H1 (cell line): ENCODE measurements around the gene KCNIP3. TPM values are rescaled to one million over a fixed set of nuclear protein-coding genes. Genes with fewer than 3 reads are reported as not detected.

Experiments used
- CTCF ChIA-PET: fragments of 300-600 bp; sonication (Branson Sonifier 250); formaldehyde crosslinking; loops from one replicate; lab custom pipeline; 2021; ENCODE audit not compliant: partially characterized antibody; lab: Charles Lee
- POLR2A ChIA-PET: fragments of 300-600 bp; sonication (Branson Sonifier 250); formaldehyde crosslinking; loops from one replicate; lab custom pipeline; 2021; ENCODE audit warnings: inconsistent platforms; ENCODE audit not compliant: partially characterized antibody; lab: Charles Lee
- DNase-seq, 2 experiments: peaks; one replicate each; pipeline versions ENCODE4 v3.0.0 to v3.0.0-alpha.2; 2010 to 2022; ENCODE audit warnings: low spot score in 2 of 2, low read depth in 1 of 2, mixed read lengths in 1 of 2
- FAIRE-seq: peaks from 2 replicates; lab custom pipeline; 2011; peaks lifted over from hg19 to GRCh38; lab: Jason Lieb, UNC
- H2AFZ ChIP-seq: 2 replicates; pipeline ENCODE4 v1.8.1; 2012; ENCODE audit warnings: low read length, inconsistent platforms
- H2AK5ac ChIP-seq: 2 replicates; pipeline ENCODE4 v1.6.1; 2013; ENCODE audit warnings: low read depth, low read length
- H2BK120ac ChIP-seq: replicated peaks from 2 replicates; pipeline ENCODE3; 2013; ENCODE audit warnings: low read depth, low read length, inconsistent platforms
- H2BK12ac ChIP-seq: 2 replicates; pipeline ENCODE4 v1.6.1; 2013; ENCODE audit warnings: low read depth, low read length
- H2BK15ac ChIP-seq: 2 replicates; pipeline ENCODE4 v1.6.1; 2013; ENCODE audit warnings: low read length
- H2BK20ac ChIP-seq: 2 replicates; pipeline ENCODE4 v1.6.1; 2013; ENCODE audit warnings: low read length
- H2BK5ac ChIP-seq: 2 replicates; pipeline ENCODE4 v1.6.1; 2013; ENCODE audit warnings: low read depth, low read length
- H3K14ac ChIP-seq: 2 replicates; pipeline ENCODE4 v1.6.1; 2013; ENCODE audit warnings: inconsistent platforms; ENCODE audit not compliant: insufficient read length
- H3K18ac ChIP-seq: 2 replicates; pipeline ENCODE4 v1.6.1; 2013; ENCODE audit warnings: low read length; ENCODE audit errors: extremely low read depth
- H3K23ac ChIP-seq: 2 replicates; pipeline ENCODE4 v1.6.1; 2013; ENCODE audit warnings: inconsistent platforms; ENCODE audit not compliant: insufficient read length
- H3K23me2 ChIP-seq: 2 replicates; pipeline ENCODE4 v1.6.1; 2013; ENCODE audit warnings: low read depth, low read length
- H3K27ac ChIP-seq: 2 replicates; pipeline ENCODE4 v1.6.1; 2011; ENCODE audit warnings: low read depth, low read length, inconsistent platforms
- H3K27me3 ChIP-seq, 4 experiments: replicated peaks in 1 of 4; 1 replicate in 1 of 4; 2 replicates in 3 of 4; pipeline versions ENCODE4 v1.6.1 to v1.8.1; 2011 to 2013; ENCODE audit warnings: low read length in 3 of 4, mild to moderate bottlenecking in 3 of 4, inconsistent platforms in 2 of 4, mixed read lengths in 2 of 4, moderate library complexity in 1 of 4; ENCODE audit not compliant: control insufficient read depth in 3 of 4, insufficient read depth in 3 of 4; ENCODE audit errors: extremely low read depth in 1 of 4
- H3K36me3 ChIP-seq, 4 experiments: 2 replicates each; pipeline versions ENCODE4 v1.6.1 to v1.8.1; 2011 to 2013; ENCODE audit warnings: mild to moderate bottlenecking in 4 of 4, low read length in 3 of 4, moderate library complexity in 2 of 4, control low read depth in 1 of 4, inconsistent platforms in 1 of 4; ENCODE audit not compliant: insufficient read depth in 4 of 4, control insufficient read depth in 2 of 4
- H3K4ac ChIP-seq: replicated peaks from 2 replicates; pipeline ENCODE3; 2013; ENCODE audit warnings: low read length, low read depth, mixed read lengths, inconsistent platforms; ENCODE audit not compliant: insufficient read length
- H3K4me1 ChIP-seq, 4 experiments: replicated peaks in 1 of 4; 1 replicate in 1 of 4; 2 replicates in 3 of 4; pipeline versions ENCODE4 v1.6.1 to v1.8.1; 2011 to 2013; ENCODE audit warnings: low read length in 3 of 4, inconsistent platforms in 2 of 4, mixed read lengths in 1 of 4; ENCODE audit not compliant: insufficient read depth in 4 of 4, control insufficient read depth in 3 of 4
- H3K4me2 ChIP-seq, 2 experiments: 2 replicates each; pipeline versions ENCODE4 v1.6.1 to v1.8.1; 2011 to 2013; ENCODE audit warnings: low read depth in 2 of 2, low read length in 2 of 2, control low read depth in 1 of 2, inconsistent platforms in 1 of 2, mild to moderate bottlenecking in 1 of 2; ENCODE audit not compliant: insufficient read depth in 1 of 2
- H3K4me3 ChIP-seq, 4 experiments: fragments of 200-600, 300-600 bp in 1 of 4; sonication (generic), shearing (Covaris generic), sonication (Bioruptor Twin) in 1 of 4; 2 replicates each; pipeline versions ENCODE4 v1.5.1 to v1.8.1; 2011 to 2016; ENCODE audit warnings: low read length in 4 of 4, low read depth in 3 of 4, control low read depth in 2 of 4, inconsistent platforms in 2 of 4, mild to moderate bottlenecking in 2 of 4, mixed read lengths in 1 of 4, moderate library complexity in 1 of 4; ENCODE audit not compliant: insufficient read depth in 2 of 4; ENCODE audit errors: extremely low read depth in 1 of 4
- H3K56ac ChIP-seq: replicated peaks from 2 replicates; pipeline ENCODE3; 2013; ENCODE audit warnings: low read depth, mild to moderate bottlenecking, mixed read lengths, low read length, inconsistent platforms; ENCODE audit not compliant: insufficient read length
- H3K79me1 ChIP-seq: 2 replicates; pipeline ENCODE4 v1.6.1; 2013; ENCODE audit warnings: low read depth, low read length, control low read depth
- H3K79me2 ChIP-seq, 2 experiments: 2 replicates each; pipeline versions ENCODE4 v1.6.1 to v1.8.1; 2012 to 2013; ENCODE audit warnings: low read length in 2 of 2, mild to moderate bottlenecking in 2 of 2, inconsistent platforms in 1 of 2; ENCODE audit not compliant: insufficient read depth in 2 of 2, control insufficient read depth in 1 of 2
- H3K9ac ChIP-seq, 4 experiments: replicated peaks in 1 of 4; 1 replicate in 1 of 4; 2 replicates in 3 of 4; pipeline versions ENCODE4 v1.6.1 to v1.8.1; 2011 to 2013; ENCODE audit warnings: low read depth in 3 of 4, low read length in 3 of 4, control low read depth in 2 of 4, mild to moderate bottlenecking in 2 of 4, moderate library complexity in 2 of 4, inconsistent platforms in 1 of 4; ENCODE audit errors: extremely low read depth in 1 of 4
- H3K9me3 ChIP-seq, 2 experiments: 2 replicates each; pipeline versions ENCODE4 v1.6.1 to v1.8.1; 2012 to 2013; ENCODE audit warnings: mild to moderate bottlenecking in 2 of 2, moderate library complexity in 2 of 2, control low read depth in 1 of 2, inconsistent platforms in 1 of 2, low read depth in 1 of 2, low read length in 1 of 2, mixed read lengths in 1 of 2; ENCODE audit not compliant: insufficient read depth in 2 of 2
- H4K20me1 ChIP-seq, 2 experiments: replicated peaks in 1 of 2; 2 replicates each; pipeline versions ENCODE3 to v1.8.1; 2011 to 2013; ENCODE audit warnings: inconsistent platforms in 2 of 2, low read length in 2 of 2, mild to moderate bottlenecking in 1 of 2; ENCODE audit not compliant: insufficient read depth in 2 of 2, control insufficient read depth in 1 of 2
- H4K5ac ChIP-seq: 2 replicates; pipeline ENCODE4 v1.6.1; 2013; ENCODE audit warnings: low read length, low read depth, mixed read lengths, inconsistent platforms; ENCODE audit not compliant: insufficient read length
- H4K8ac ChIP-seq: 2 replicates; pipeline ENCODE4 v1.8.0; 2013; ENCODE audit warnings: mild to moderate bottlenecking, moderate library complexity, low read length, inconsistent platforms; ENCODE audit not compliant: insufficient read depth; ENCODE audit errors: extremely low read depth
- H4K91ac ChIP-seq: replicated peaks from 2 replicates; pipeline ENCODE3; 2013; ENCODE audit warnings: low read length, mixed read lengths, inconsistent platforms; ENCODE audit not compliant: insufficient read length
- CBX8 ChIP-seq: fragments of 300-800, 300-1000 bp; sonication (generic); IDR thresholded peaks from 2 replicates; pipeline ENCODE4 v1.7.1; 2016; ENCODE audit warnings: low read depth, low read length, borderline replicate concordance
- HDAC6 ChIP-seq: IDR thresholded peaks from one replicate; pipeline ENCODE4 v1.7.1; 2012; ENCODE audit warnings: low read depth, mild to moderate bottlenecking, inconsistent platforms, low read length, moderate library complexity
- KDM5A ChIP-seq: fragments of 200-600 bp; IDR thresholded peaks from 2 replicates; pipeline ENCODE4 v1.7.1; 2012; ENCODE audit warnings: mild to moderate bottlenecking, low read length, inconsistent platforms, mixed read lengths
- NRF1 ChIP-seq: IDR thresholded peaks from 2 replicates; pipeline ENCODE4 v1.6.1; 2011; ENCODE audit warnings: mild to moderate bottlenecking, low read depth, low read length, improper control_type of control experiment
- RAD21 ChIP-seq, 2 experiments: IDR thresholded peaks in 1 of 2; conservative IDR thresholded peaks in 1 of 2; 2 replicates each; pipeline ENCODE4 v1.6.1; 2011; ENCODE audit warnings: low read depth in 2 of 2, low read length in 2 of 2, improper control_type of control experiment in 1 of 2, inconsistent platforms in 1 of 2, mild to moderate bottlenecking in 1 of 2, moderate library complexity in 1 of 2
- SRF ChIP-seq: IDR thresholded peaks from 2 replicates; pipeline ENCODE4 v1.6.1; 2011; ENCODE audit warnings: mild to moderate bottlenecking, low read depth, low read length, moderate library complexity
- TCF12 ChIP-seq: IDR thresholded peaks from 2 replicates; pipeline ENCODE4 v1.6.1; 2011; ENCODE audit warnings: low read depth, mild to moderate bottlenecking, low read length
- USF2 ChIP-seq: IDR thresholded peaks from 2 replicates; pipeline ENCODE4 v1.6.1; 2011; ENCODE audit warnings: low read length, improper control_type of control experiment
- WGBS, 2 experiments: shearing (Covaris generic) in 1 of 2; methylation state at CpG; one replicate each; pipeline versions ENCODE4 v1.1.6 to v1.1.7; 2013 to 2015; ENCODE audit warnings: low lambda C conversion rate in 2 of 2, mixed read lengths in 2 of 2, inconsistent platforms in 1 of 2, low coverage in 1 of 2, missing lambda C conversion rate in 1 of 2; ENCODE audit not compliant: insufficient replicate concordance in 2 of 2, insufficient coverage in 1 of 2, insufficient read length in 1 of 2; ENCODE audit errors: extremely low coverage in 1 of 2, missing lambda C conversion rate in 1 of 2; 5-methylcytosine and 5-hydroxymethylcytosine counted together
- polyA plus RNA-seq, 7 experiments: library from polyadenylated mRNA; depleted of rRNA in 3 of 7; stranded (reverse) in 5 of 7; unstranded in 2 of 7; fragments of >200 nt in 5 of 7; fragments of 200-250 nt in 2 of 7; gene quantifications; 1 replicate in 5 of 7; 2 replicates in 1 of 7; 4 replicates in 1 of 7; pipeline versions ENCODE4 v1.2.1 to v1.2.3, GENCODE V29; 2011 to 2013; ENCODE audit warnings: missing spikeins in 2 of 7, mixed read lengths in 2 of 7
- total RNA-seq: library from RNA; stranded (reverse); fragmentation: NEBNext Ultra II Directional; extraction: Animal tissue kit (Norgen Biotek cat#: 25700); gene quantifications from 2 replicates; pipeline ENCODE4 v1.2.1, GENCODE V29; 2021
- TF ChIP-seq, protein P1 (sequence below), 3 experiments: IDR thresholded peaks; 1 replicate in 2 of 3; 2 replicates in 1 of 3; pipeline versions ENCODE4 v1.5.1 to v1.6.1; 2011; ENCODE audit warnings: low read length in 3 of 3, mild to moderate bottlenecking in 3 of 3, inconsistent platforms in 2 of 3, low read depth in 1 of 3, moderate library complexity in 1 of 3; ENCODE audit not compliant: insufficient read depth in 1 of 3; ENCODE audit errors: control extremely low read depth in 1 of 3

The KCNIP3 gene
- total and polyA plus RNA-seq, 2 of the 8 experiments (the other 6 are each of a cell fraction or from before 2014, with no cell fraction given), result 0.33 to 1.9 TPM

DNA sequence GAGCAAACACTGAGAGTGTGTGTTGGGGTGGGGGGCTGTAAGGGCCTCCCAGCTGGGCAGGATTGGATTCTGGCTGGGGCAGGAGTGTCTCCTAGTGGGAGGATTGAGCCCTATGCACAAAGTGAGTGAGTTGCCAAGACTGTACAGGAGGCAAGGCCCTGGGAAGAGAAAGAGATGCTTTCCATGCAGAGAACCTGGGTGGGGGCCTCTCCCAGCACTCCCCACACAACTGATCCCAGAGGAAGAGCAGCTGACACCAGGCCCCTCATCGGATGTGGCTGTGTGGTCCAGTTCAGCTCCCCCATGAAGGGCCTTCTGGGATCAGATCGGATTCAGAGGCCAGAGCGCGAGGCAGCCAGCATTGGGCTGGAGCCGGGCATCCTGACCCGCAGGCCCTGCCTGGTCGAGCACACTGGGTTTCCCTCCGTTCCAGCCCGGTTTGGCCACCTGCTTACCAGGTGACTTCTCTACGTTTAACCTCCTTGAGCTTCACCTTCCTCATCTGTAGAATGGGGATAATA, 56.0 kb downstream of the KCNIP3 start:
- H3K56ac ChIP-seq, result no peak overlapping the region
- no peak overlapping the region for H3K23ac ChIP-seq
- no peak overlapping the region for H3K4me3 ChIP-seq
- FAIRE-seq, result no peak
- no peak overlapping the region for H3K14ac ChIP-seq
- H3K9me3 ChIP-seq, result peaks cover 30 to 75% of the 10 kb centered on the region in 2 experiments
- H4K20me1 ChIP-seq, result peaks cover 0 to 2% of the 10 kb centered on the region in 2 experiments
- 83% methylated on average over 10 of the region's 10 CpGs; no CpG with 5 or more reads in 1 of the 2 experiments for WGBS, 2 experiments
- no peaks in the 10 kb centered on the region for H3K36me3 ChIP-seq
- no peak overlapping the region for H3K27ac ChIP-seq
- no peak overlapping the region for H3K4ac ChIP-seq
- POLR2A ChIA-PET, result no interaction called here
- H2BK20ac ChIP-seq, result no peak overlapping the region
- H3K23me2 ChIP-seq, result no peaks in the 10 kb centered on the region
- no peak overlapping the region for H4K5ac ChIP-seq
- no peak overlapping the region for H3K9ac ChIP-seq
- H2AFZ ChIP-seq, result no peak overlapping the region
- no peaks in the 10 kb centered on the region for H3K79me1 ChIP-seq
- no peak overlapping the region for H2BK5ac ChIP-seq
- no peak overlapping the region for H3K4me2 ChIP-seq
- H2BK120ac ChIP-seq, result no peak overlapping the region
- H4K91ac ChIP-seq, result no peak overlapping the region
- no peaks in the 10 kb centered on the region for H3K79me2 ChIP-seq
- no peak overlapping the region for H2AK5ac ChIP-seq
- no peak overlapping the region for H2BK15ac ChIP-seq
- no peak overlapping the region for H3K18ac ChIP-seq
- H2BK12ac ChIP-seq, result no peak overlapping the region
- no peaks in the 10 kb centered on the region for H3K4me1 ChIP-seq
- H4K8ac ChIP-seq, result peak overlapping the region; percentile 79; the same call in 1 of the 2 replicates
- CTCF ChIA-PET, result no interaction called here
- peak in 1 of 2 experiments; percentile 37 for DNase-seq
- H3K27me3 ChIP-seq, result peaks cover 0 to 7% (median 4%) of the 10 kb centered on the region in 4 experiments; a peak in 6 of 7 replicates
- TF ChIP-seq NRF1 (no peak), USF2 (no peak), KDM5A (no peak), CBX8 (no peak), SRF (no peak), HDAC6 (no peak), TCF12 (no peak), RAD21 (IDR thresholded peaks at IDR 0.05 in 1 of 2, conservative IDR thresholded peaks at IDR 0.05 in 1 of 2; ENCODE audit: low read depth in 2 of 2, low read length in 2 of 2) (no peak)
- TF ChIP-seq, protein P1, sequence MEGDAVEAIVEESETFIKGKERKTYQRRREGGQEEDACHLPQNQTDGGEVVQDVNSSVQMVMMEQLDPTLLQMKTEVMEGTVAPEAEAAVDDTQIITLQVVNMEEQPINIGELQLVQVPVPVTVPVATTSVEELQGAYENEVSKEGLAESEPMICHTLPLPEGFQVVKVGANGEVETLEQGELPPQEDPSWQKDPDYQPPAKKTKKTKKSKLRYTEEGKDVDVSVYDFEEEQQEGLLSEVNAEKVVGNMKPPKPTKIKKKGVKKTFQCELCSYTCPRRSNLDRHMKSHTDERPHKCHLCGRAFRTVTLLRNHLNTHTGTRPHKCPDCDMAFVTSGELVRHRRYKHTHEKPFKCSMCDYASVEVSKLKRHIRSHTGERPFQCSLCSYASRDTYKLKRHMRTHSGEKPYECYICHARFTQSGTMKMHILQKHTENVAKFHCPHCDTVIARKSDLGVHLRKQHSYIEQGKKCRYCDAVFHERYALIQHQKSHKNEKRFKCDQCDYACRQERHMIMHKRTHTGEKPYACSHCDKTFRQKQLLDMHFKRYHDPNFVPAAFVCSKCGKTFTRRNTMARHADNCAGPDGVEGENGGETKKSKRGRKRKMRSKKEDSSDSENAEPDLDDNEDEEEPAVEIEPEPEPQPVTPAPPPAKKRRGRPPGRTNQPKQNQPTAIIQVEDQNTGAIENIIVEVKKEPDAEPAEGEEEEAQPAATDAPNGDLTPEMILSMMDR (IDR thresholded peaks at IDR 0.05; ENCODE audit: control extremely low read depth in 1 of 3, insufficient read depth in 1 of 3, low read depth in 1 of 3, low read length in 3 of 3), result no peak
